Karpas-422 (cell line): ENCODE results near the gene SOHLH1. TPM values are rescaled to one million over a fixed set of nuclear protein-coding genes. Genes with fewer than 3 reads are reported as not detected.

Experiments used
- DNase-seq: peaks from one replicate; pipeline ENCODE4 v3.0.0-alpha.2; 2015
- H2AFZ ChIP-seq: fragments of 200-600 bp; sonication (generic); 2 replicates; pipeline ENCODE4 v1.6.1; 2014; ENCODE audit warnings: antibody characterized with exemption, low read length, mixed read lengths
- H3K27ac ChIP-seq: fragments of 200-600 bp; sonication (generic); 2 replicates; pipeline ENCODE4 v1.5.1; 2014; ENCODE audit warnings: mild to moderate bottlenecking, low read length, moderate library complexity
- H3K27me3 ChIP-seq: fragments of 200-600 bp; sonication (generic); 2 replicates; pipeline ENCODE4 v1.6.1; 2014; ENCODE audit warnings: low read length, mixed read lengths
- H3K36me3 ChIP-seq: fragments of 200-600 bp; sonication (generic); 2 replicates; pipeline ENCODE4 v1.6.1; 2014; ENCODE audit warnings: low read length, mixed read lengths; ENCODE audit not compliant: insufficient read depth
- H3K4me1 ChIP-seq: fragments of 200-600 bp; sonication (generic); 2 replicates; pipeline ENCODE4 v1.6.1; 2014; ENCODE audit warnings: mild to moderate bottlenecking, low read length, mixed read lengths
- H3K4me2 ChIP-seq: fragments of 200-600 bp; sonication (generic); 2 replicates; pipeline ENCODE4 v1.6.1; 2014; ENCODE audit warnings: low read length, low read depth, mild to moderate bottlenecking; ENCODE audit not compliant: poor library complexity, severe bottlenecking
- H3K4me3 ChIP-seq: fragments of 200-600 bp; sonication (generic); 2 replicates; pipeline ENCODE4 v1.5.1; 2014; ENCODE audit warnings: mild to moderate bottlenecking, antibody characterized with exemption, low read length, mixed read lengths
- H3K79me2 ChIP-seq: fragments of 200-600 bp; sonication (generic); 2 replicates; pipeline ENCODE4 v1.6.1; 2014; ENCODE audit warnings: mild to moderate bottlenecking, low read length, mixed read lengths
- H3K9ac ChIP-seq: fragments of 200-600 bp; sonication (generic); 2 replicates; pipeline ENCODE4 v1.6.0; 2014; ENCODE audit warnings: low read length
- H3K9me2 ChIP-seq: fragments of 200-600 bp; sonication (generic), shearing (Covaris generic); replicated peaks from 2 replicates; pipeline ENCODE4 v1.6.0; 2014; ENCODE audit warnings: mild to moderate bottlenecking, low read length, moderate library complexity; ENCODE audit not compliant: insufficient read depth
- H3K9me3 ChIP-seq: fragments of 300-700, 200-600 bp; sonication (generic); 2 replicates; pipeline ENCODE4 v1.6.1; 2014; ENCODE audit warnings: low read length, mixed read lengths
- H4K20me1 ChIP-seq: fragments of 200-600 bp; sonication (generic); 2 replicates; pipeline ENCODE4 v1.6.1; 2014; ENCODE audit warnings: mild to moderate bottlenecking, antibody characterized with exemption, low read length, low read depth; ENCODE audit not compliant: insufficient read depth
- total RNA-seq: library from RNA; depleted of rRNA; stranded (reverse); fragments of >200 nt; shearing (Covaris generic); gene quantifications from 2 replicates; pipeline ENCODE4 v1.2.3, GENCODE V29; 2014; ENCODE audit warnings: low replicate concordance

Gene SOHLH1
- total RNA-seq, 1 experiment from 2014 or later = not detected

DNA sequence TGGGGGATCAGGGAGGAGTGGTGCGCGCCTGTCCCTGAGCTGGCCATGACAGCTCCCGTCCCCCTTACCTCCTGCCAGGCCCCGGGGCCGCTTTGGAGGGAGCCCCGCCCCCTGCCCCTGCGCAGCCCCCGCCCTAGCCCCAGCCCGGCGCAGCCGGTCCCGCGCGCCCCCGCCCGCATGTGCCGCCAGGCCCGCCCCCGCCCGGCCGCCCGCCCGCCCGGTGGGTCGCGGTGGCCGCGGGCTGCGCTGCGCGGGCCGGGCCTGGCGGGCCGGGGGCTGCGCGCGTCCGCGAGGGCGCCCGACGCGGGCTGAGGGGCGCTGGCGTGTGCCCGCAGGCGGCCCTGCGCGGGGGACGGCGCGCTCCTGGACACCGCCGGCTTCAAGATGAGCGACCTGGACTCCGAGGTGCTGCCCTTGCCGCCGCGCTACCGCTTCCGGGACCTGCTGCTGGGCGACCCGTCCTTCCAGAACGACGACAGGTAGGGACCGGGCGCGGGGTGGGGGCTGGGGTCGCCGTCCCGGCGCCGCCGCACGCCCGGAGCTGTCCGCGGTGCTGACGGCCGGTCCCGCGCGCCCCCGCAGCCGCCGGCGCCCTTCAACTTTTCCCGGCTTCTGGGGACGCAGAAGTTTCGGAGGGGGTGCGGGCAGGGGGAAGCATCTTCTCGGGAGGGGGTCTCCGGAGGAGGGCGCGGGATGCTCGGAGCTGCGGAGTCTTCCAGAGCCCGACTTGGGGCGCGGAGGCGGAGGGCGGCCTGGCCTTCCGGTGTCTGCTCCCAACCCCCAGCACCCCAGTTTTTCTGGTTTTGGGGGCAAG lies 15.2 kb upstream of the SOHLH1 start:
- no peaks in the 10 kb centered on the region for H3K27me3 ChIP-seq
- H2AFZ ChIP-seq = no peak overlapping the region
- H3K4me1 ChIP-seq = peaks cover 3% of the 10 kb centered on the region; the same call in 1 of the 2 replicates
- H4K20me1 ChIP-seq = no peaks in the 10 kb centered on the region
- H3K9ac ChIP-seq = no peak overlapping the region
- H3K9me2 ChIP-seq = no peaks in the 10 kb centered on the region
- H3K9me3 ChIP-seq = no peaks in the 10 kb centered on the region
- DNase-seq = no peak
- no peaks in the 10 kb centered on the region for H3K36me3 ChIP-seq
- no peak overlapping the region for H3K27ac ChIP-seq
- H3K4me3 ChIP-seq = no peak overlapping the region
- H3K79me2 ChIP-seq = no peaks in the 10 kb centered on the region
- no peak overlapping the region for H3K4me2 ChIP-seq

DNA sequence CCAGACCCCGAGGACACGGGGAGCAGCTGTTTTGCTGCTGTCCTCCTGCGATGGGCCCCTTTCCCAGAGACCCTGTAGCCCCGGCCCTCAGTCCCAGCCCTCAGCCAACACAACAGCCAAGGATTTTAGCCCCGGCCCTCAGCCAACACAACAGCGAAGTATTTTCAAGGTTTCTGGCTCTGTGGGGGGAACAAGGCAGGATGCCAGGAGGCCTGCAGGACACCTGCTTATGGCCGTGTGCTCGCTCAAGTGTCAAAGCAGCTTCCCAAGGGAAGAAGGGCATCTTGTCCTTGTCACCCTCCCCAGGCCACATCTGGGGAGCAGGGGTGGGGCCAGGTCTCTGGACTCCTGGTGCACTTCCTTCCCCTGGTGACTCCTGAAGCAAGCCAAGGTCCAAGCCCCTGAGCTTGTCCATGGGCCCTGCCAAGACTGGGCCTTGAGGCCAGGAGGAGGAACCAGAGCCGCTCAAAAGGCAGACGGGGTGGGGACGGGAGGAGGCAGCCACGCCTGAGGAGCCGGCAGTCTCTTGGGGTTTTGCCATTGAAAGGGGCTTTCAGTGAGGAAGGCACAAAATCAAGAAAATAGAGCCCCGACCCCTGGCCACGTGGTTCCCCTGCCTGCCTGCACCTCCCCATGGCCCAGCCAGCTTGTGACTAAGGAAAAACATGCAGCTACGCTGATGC lies 13.5 kb upstream of the SOHLH1 start:
- H4K20me1 ChIP-seq = no peaks in the 10 kb centered on the region
- H3K9me3 ChIP-seq = no peaks in the 10 kb centered on the region
- no peak overlapping the region for H2AFZ ChIP-seq
- H3K4me3 ChIP-seq = no peak overlapping the region
- H3K9ac ChIP-seq = no peak overlapping the region
- no peaks in the 10 kb centered on the region for H3K27me3 ChIP-seq
- H3K79me2 ChIP-seq = no peaks in the 10 kb centered on the region
- H3K36me3 ChIP-seq = no peaks in the 10 kb centered on the region
- no peak for DNase-seq
- peaks cover 3% of the 10 kb centered on the region; the same call in 1 of the 2 replicates for H3K4me1 ChIP-seq
- no peak overlapping the region for H3K27ac ChIP-seq
- H3K9me2 ChIP-seq = no peaks in the 10 kb centered on the region
- H3K4me2 ChIP-seq = no peak overlapping the region

DNA sequence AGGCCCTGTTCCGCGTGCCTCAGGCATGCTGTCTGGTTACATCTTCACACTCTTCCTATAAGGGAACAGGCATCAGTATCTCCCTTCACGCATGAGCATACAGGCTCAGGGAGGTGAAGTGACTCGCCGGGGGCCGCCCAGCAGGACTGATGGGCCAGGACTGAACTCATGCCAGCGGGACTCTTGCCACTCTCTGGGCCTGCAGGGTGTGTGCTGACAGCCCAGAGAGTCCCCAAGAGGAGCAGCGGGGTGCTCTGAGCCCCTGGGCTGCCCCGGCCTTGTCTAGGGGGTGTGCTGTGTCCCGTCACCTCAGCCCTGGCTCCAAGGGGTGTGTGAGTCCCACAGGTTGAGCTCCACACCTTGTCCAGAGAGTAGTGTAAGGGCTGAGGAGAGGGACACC lies 12.6 kb upstream of the SOHLH1 start:
- Histone ChIP-seq H2AFZ (no peak overlapping the region), H3K9me2 (no peaks in the 10 kb centered on the region), H3K4me1 (peaks cover 3% of the 10 kb centered on the region; the same call in 1 of the 2 replicates), H3K36me3 (no peaks in the 10 kb centered on the region), H4K20me1 (no peaks in the 10 kb centered on the region), H3K27ac (no peak overlapping the region), H3K27me3 (no peaks in the 10 kb centered on the region), H3K9me3 (no peaks in the 10 kb centered on the region), H3K4me3 (no peak overlapping the region), H3K79me2 (no peaks in the 10 kb centered on the region), H3K9ac (no peak overlapping the region), H3K4me2 (no peak overlapping the region)
- DNase-seq = no peak

DNA sequence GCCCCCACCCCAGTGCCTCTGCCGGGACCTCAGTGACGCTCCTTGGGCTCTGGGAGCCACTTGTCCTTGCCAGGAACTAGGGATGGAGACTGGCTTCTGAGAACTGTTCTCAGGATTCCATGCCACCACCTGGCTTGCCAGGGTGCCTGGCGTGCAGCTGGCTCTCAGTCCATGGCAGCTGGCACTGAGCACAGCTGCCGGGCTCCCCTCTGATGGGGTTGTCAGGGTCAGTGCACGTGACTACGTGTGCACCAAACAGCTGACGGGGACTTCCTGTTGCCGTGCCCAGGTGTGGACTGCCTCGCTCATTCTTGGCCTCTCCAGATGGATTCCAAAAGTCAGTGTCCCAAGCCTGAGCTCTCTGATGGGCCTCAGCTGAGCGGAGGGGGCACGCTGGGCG lies 12.1 kb upstream of the SOHLH1 start:
- H4K20me1 ChIP-seq = no peaks in the 10 kb centered on the region
- no peak for DNase-seq

DNA sequence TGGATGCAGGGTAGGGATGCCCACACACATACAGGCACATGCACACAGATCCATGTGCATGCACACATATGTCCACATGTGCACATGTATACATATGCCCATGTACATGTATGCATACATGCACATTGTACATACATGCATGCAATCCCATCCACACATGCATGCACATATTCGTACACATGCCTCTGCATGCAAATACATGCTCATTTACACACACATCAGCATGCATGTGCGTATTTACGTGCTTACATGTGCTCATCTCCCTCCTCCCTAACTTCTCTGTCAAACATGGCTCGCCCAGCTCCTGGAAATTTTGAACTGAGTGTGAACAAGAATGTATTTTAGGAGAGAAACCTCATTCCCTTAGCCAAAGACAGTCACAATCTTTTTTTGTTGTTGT lies 8.9 kb upstream of the SOHLH1 start:
- Histone ChIP-seq H3K79me2 (no peaks in the 10 kb centered on the region), H2AFZ (no peak overlapping the region), H3K27me3 (no peaks in the 10 kb centered on the region), H4K20me1 (no peaks in the 10 kb centered on the region), H3K4me1 (peaks cover 3% of the 10 kb centered on the region; the same call in 1 of the 2 replicates), H3K27ac (no peak overlapping the region), H3K4me2 (no peak overlapping the region), H3K4me3 (no peak overlapping the region), H3K9me2 (no peaks in the 10 kb centered on the region), H3K9me3 (no peaks in the 10 kb centered on the region), H3K36me3 (no peaks in the 10 kb centered on the region), H3K9ac (no peak overlapping the region)
- no peak for DNase-seq

More for the DNA sequence above, 12.1 kb upstream of the SOHLH1 start:
- Histone ChIP-seq H3K9me2 (no peaks in the 10 kb centered on the region), H3K27ac (no peak overlapping the region), H3K9me3 (no peaks in the 10 kb centered on the region), H3K4me2 (no peak overlapping the region), H3K4me3 (no peak overlapping the region), H2AFZ (no peak overlapping the region), H3K36me3 (no peaks in the 10 kb centered on the region), H3K4me1 (peaks cover 3% of the 10 kb centered on the region; the same call in 1 of the 2 replicates), H3K27me3 (no peaks in the 10 kb centered on the region), H3K9ac (no peak overlapping the region), H3K79me2 (no peaks in the 10 kb centered on the region)

DNA sequence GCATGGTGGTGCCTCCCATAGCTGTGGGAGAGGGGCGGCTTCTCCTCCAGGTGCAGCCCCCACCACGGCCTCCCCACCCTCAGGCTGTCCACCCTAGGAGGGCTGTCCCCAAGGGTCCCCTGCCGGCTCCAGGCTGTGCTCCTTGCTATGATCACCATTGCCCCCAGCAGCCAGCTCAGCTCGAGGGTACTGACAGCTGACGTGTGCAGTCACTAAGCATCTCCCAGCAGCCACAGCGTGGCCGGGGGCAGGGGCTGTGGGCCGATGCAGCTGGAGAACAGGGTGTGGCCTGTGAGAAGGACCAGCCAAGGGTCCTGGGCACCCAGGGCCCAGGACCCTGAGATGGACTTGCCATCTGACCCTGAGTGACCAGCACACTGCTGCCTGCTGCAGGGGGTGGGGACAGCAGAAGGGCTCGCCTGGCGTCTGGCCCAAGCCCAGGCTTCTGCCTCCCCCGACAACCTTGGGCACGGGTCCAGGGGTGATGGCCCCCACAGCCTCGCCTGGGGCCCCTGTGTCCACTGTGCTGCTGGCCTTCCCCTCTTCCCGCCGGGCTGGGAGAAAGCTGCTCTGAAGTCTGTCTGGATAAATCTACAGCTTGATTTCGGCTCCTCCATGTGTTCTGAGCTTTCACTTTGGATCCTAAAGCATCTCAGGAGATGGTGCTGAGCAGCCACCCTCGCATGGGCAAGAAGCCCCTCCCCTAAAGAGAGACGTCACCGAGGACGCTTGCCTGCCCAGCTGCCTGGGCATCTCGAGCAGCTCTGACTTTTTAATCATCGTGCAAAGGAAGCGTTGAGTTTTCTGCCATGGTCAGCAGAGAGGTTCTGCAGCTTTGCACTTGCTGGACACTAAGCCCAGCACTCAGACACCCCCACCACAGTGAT lies 8.2 kb upstream of the SOHLH1 start:
- Histone ChIP-seq H3K9ac (no peak overlapping the region), H3K9me2 (no peaks in the 10 kb centered on the region), H4K20me1 (no peaks in the 10 kb centered on the region), H3K27ac (no peak overlapping the region), H3K27me3 (no peaks in the 10 kb centered on the region), H3K9me3 (no peaks in the 10 kb centered on the region), H3K4me3 (no peak overlapping the region), H2AFZ (no peak overlapping the region), H3K4me2 (no peak overlapping the region), H3K79me2 (no peaks in the 10 kb centered on the region), H3K36me3 (no peaks in the 10 kb centered on the region), H3K4me1 (no peaks in the 10 kb centered on the region)
- no peak for DNase-seq

DNA sequence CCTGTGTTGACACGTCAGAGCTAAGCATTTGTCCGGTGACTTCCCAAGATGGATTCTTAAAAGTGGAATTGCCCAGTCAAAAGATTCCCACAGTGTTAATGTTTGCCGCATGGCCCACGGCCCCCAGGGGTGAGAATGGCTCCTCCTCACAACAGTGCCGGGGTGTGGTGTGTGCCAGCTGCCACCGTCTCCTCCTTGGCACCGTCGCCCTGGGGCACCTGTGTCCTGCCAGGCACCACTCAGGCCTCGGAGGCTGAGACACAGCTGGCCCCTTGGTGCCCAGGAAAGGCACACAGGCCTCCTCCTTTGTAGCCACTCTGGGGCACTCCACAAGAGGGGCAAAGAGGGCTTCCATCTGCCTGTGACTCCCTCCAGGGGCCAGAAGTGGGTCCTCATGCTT lies 7.0 kb upstream of the SOHLH1 start:
- DNase-seq = no peak
- H3K4me2 ChIP-seq = no peak overlapping the region
- no peak overlapping the region for H2AFZ ChIP-seq
- H3K4me1 ChIP-seq = no peaks in the 10 kb centered on the region
- H3K9ac ChIP-seq = no peak overlapping the region
- no peaks in the 10 kb centered on the region for H3K9me2 ChIP-seq
- no peak overlapping the region for H3K27ac ChIP-seq
- H4K20me1 ChIP-seq = no peaks in the 10 kb centered on the region
- no peaks in the 10 kb centered on the region for H3K36me3 ChIP-seq
- H3K79me2 ChIP-seq = no peaks in the 10 kb centered on the region
- H3K9me3 ChIP-seq = no peaks in the 10 kb centered on the region
- no peak overlapping the region for H3K4me3 ChIP-seq
- no peaks in the 10 kb centered on the region for H3K27me3 ChIP-seq

DNA sequence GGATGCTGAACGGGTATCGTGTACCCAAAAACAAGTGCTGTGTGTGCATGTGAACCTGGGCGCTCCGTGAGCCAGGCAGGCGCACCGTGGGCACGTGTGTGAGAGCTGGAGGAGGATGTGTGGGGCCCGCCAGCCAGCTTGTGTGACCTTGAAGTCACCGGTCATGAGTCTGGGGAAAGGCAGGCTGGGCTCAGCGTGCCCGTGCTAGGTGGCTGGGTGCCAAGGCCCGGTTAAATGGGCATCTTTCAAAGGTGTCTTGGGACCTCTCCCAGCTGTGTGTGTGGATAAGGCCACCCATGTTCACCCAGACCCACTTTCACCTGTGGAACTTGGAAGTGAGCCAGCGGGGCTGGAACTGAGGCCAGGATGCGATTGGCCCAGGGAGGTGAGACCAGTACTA lies 6.1 kb upstream of the SOHLH1 start:
- H3K27me3 ChIP-seq = no peaks in the 10 kb centered on the region
- no peak overlapping the region for H3K4me3 ChIP-seq
- H3K4me2 ChIP-seq = no peak overlapping the region
- no peaks in the 10 kb centered on the region for H3K79me2 ChIP-seq
- no peak overlapping the region for H3K27ac ChIP-seq
- H3K9me3 ChIP-seq = no peaks in the 10 kb centered on the region
- DNase-seq = no peak
- no peak overlapping the region for H3K9ac ChIP-seq
- H4K20me1 ChIP-seq = no peaks in the 10 kb centered on the region
- no peak overlapping the region for H2AFZ ChIP-seq
- H3K4me1 ChIP-seq = no peaks in the 10 kb centered on the region
- no peaks in the 10 kb centered on the region for H3K36me3 ChIP-seq
- no peaks in the 10 kb centered on the region for H3K9me2 ChIP-seq
